ENCODE results near the gene LYZL4.

- no peak for TF ChIP-seq EZH2 (IDR thresholded peaks at IDR 0.05; ENCODE audit: insufficient read depth, poor library complexity, severe bottlenecking)
- no peak for TF ChIP-seq EZH2phosphoT487 (IDR thresholded peaks at IDR 0.05; ENCODE audit: insufficient read depth, low read depth)
Measured at GRCh38 chr3:42367903-42368302, 42.5 kb downstream of the LYZL4 start.
